PC-9 (cell line): Measurements from ENCODE around the gene KIR3DL1. TPM values are rescaled to one million over a fixed set of nuclear protein-coding genes. Genes with fewer than 3 reads are reported as not detected.

Experiments used
- BruUV-seq: library from RNA; stranded (reverse); fragments of 400-500 nt; replicated peaks from 2 replicates; lab custom pipeline; 2021; lab: Mats Ljungman, UMichigan
- CTCF ChIA-PET: fragments of 300-600 bp; sonication (Branson Sonifier 250); formaldehyde crosslinking; loops from one replicate; lab custom pipeline; 2022; ENCODE audit warnings: antibody characterized with exemption; lab: Charles Lee
- POLR2A ChIA-PET: fragments of 300-600 bp; sonication (Branson Sonifier 250); formaldehyde crosslinking; loops from one replicate; lab custom pipeline; 2022; ENCODE audit warnings: antibody characterized with exemption; ENCODE audit not compliant: unreplicated experiment; lab: Charles Lee
- DNase-seq, 2 experiments: peaks; one replicate each; pipeline versions ENCODE4 v3.0.0 to v3.0.0-alpha.2; 2015 to 2022; ENCODE audit warnings: mixed read lengths in 1 of 2
- H2AFZ ChIP-seq: fragments of 200-600 bp; sonication (generic); 2 replicates; pipeline ENCODE4 v1.8.1; 2017; ENCODE audit warnings: antibody characterized with exemption
- H3F3A ChIP-seq: fragments of 200-600 bp; sonication (generic); 2 replicates; pipeline ENCODE4 v1.8.1; 2017; ENCODE audit warnings: antibody characterized with exemption, mild to moderate bottlenecking, low read depth; ENCODE audit not compliant: insufficient read depth
- H3K27ac ChIP-seq: fragments of 200-600 bp; sonication (generic); 2 replicates; pipeline ENCODE4 v1.6.1; 2016; ENCODE audit warnings: mixed run types
- H3K27me3 ChIP-seq: fragments of 200-600 bp; sonication (generic); 2 replicates; pipeline ENCODE4 v1.6.1; 2016; ENCODE audit warnings: low read depth, mixed run types; ENCODE audit not compliant: insufficient read depth
- H3K36me3 ChIP-seq: fragments of 200-600 bp; sonication (generic); 2 replicates; pipeline ENCODE4 v1.6.1; 2016; ENCODE audit warnings: low read depth, mixed run types
- H3K4me1 ChIP-seq: fragments of 200-600 bp; sonication (generic); replicated peaks from 2 replicates; pipeline ENCODE4 v1.6.1; 2016; ENCODE audit warnings: mixed run types; ENCODE audit not compliant: insufficient read depth
- H3K4me2 ChIP-seq: fragments of 200-600 bp; sonication (generic); 2 replicates; pipeline ENCODE4 v1.6.1; 2017; ENCODE audit warnings: mixed run types
- H3K4me3 ChIP-seq: fragments of 200-600 bp; sonication (generic); 2 replicates; pipeline ENCODE4 v1.6.1; 2016; ENCODE audit warnings: mixed run types
- H3K79me2 ChIP-seq: fragments of 200-600 bp; sonication (generic); 2 replicates; pipeline ENCODE4 v1.6.1; 2017; ENCODE audit warnings: low read depth, mixed run types
- H3K9me2 ChIP-seq: fragments of 200-600 bp; sonication (generic); 2 replicates; pipeline ENCODE4 v1.8.1; 2017; ENCODE audit warnings: mild to moderate bottlenecking; ENCODE audit not compliant: insufficient read depth
- H3K9me3 ChIP-seq: fragments of 200-600 bp; sonication (generic); 2 replicates; pipeline ENCODE4 v1.8.1; 2016; ENCODE audit warnings: low read depth; ENCODE audit not compliant: insufficient read depth
- H4K20me1 ChIP-seq: fragments of 200-600 bp; sonication (generic); 2 replicates; pipeline ENCODE4 v1.8.1; 2017; ENCODE audit not compliant: insufficient read depth
- CTCF ChIP-seq: fragments of 200-600 bp; sonication (generic); conservative IDR thresholded peaks from 2 replicates; pipeline ENCODE4 v1.6.1; 2017; ENCODE audit warnings: mixed run types, antibody characterized with exemption, mild to moderate bottlenecking, moderate library complexity
- EZH2 ChIP-seq: fragments of 200-600 bp; sonication (generic); IDR thresholded peaks from 2 replicates; pipeline ENCODE4 v1.8.0; 2017; ENCODE audit warnings: antibody characterized with exemption, low read depth
- intact Hi-C: fragments of 100-400 bp; cut with micrococcal nuclease; formaldehyde crosslinking; loops from one replicate; pipeline ENCODE4 v1.10.0; 2022; ENCODE audit not compliant: unreplicated experiment
- total RNA-seq: library from RNA; stranded (reverse); gene quantifications from 2 replicates; pipeline ENCODE4 v1.2.3, GENCODE V29; 2021

KIR3DL1 gene
- total RNA-seq, 1 experiment from 2014 or later, result not detected

- Histone ChIP-seq H3K79me2 (no peaks in the 10 kb centered on the region), H3K27me3 (peaks cover 86% of the 10 kb centered on the region), H3K4me3 (no peak overlapping the region), H3K9me3 (no peaks in the 10 kb centered on the region), H3F3A (no peaks in the 10 kb centered on the region), H3K27ac (no peak overlapping the region), H3K4me2 (no peak overlapping the region), H3K36me3 (no peaks in the 10 kb centered on the region), H4K20me1 (0 out of 2 replicates have a peak, but pooled peaks cover 3% of the 10 kb centered on the region), H2AFZ (no peak overlapping the region), H3K4me1 (no peaks in the 10 kb centered on the region), H3K9me2 (no peaks in the 10 kb centered on the region)
- POLR2A ChIA-PET, result no interaction called here
- no peak for TF ChIP-seq CTCF
- no peak for TF ChIP-seq EZH2
- DNase-seq, result no peak
- BruUV-seq, result no TSS peak
- intact Hi-C loops, result no loop called here
- CTCF ChIA-PET, result no interaction called here
Observed at GRCh38 chr19:54871696-54872095, 55.4 kb downstream of the KIR3DL1 start.

DNA sequence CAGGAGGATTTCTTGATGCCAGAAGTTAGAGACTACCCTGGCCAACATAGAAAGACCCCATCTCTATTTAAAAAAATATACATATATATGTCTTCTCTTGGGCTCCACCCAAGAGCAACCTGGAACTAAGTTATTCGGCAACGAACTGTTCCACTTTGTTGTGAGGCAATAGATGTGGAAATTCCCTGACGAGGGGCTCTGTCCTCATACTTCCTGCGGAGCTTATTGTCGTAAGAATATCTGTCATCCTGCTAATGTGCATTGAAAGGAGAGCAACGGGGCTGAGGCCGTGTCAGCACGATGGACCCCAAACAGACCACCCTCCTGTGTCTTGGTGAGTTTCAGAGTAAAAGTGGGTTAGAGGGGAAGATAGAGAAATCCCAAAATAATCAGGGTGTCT is 57.7 kb downstream of the KIR3DL1 start, which contains the start of gene FCAR:
Gene FCAR (plus strand): TSS at position 246 of the 400 bp plus-strand sequence. CDS start 55 bp downstream, at position 301.
- Histone ChIP-seq H4K20me1 (0 out of 2 replicates have a peak, but pooled peaks cover 3% of the 10 kb centered on the region), H3K36me3 (no peaks in the 10 kb centered on the region), H3K4me1 (no peaks in the 10 kb centered on the region), H3F3A (no peaks in the 10 kb centered on the region), H2AFZ (no peak within 1 kb of the TSS), H3K4me3 (no peak within 1 kb of the TSS), H3K27ac (no peak within 1 kb of the TSS), H3K9me3 (no peaks in the 10 kb centered on the region), H3K27me3 (peaks cover 90% of the 10 kb centered on the region), H3K4me2 (no peak within 1 kb of the TSS), H3K9me2 (no peaks in the 10 kb centered on the region), H3K79me2 (no peaks in the 10 kb centered on the region)
- intact Hi-C loops, result no loop called here
- no TSS peak for BruUV-seq
- POLR2A ChIA-PET, result no interaction called here
- TF ChIP-seq EZH2 (no peak), CTCF (no peak)
- DNase-seq, result no peak
- CTCF ChIA-PET, result interaction anchor here (0.6 kb wide), 1 partner anchor 145 kb away, joined by 3 read pairs; no protein-coding TSS in a partner anchor

DNA sequence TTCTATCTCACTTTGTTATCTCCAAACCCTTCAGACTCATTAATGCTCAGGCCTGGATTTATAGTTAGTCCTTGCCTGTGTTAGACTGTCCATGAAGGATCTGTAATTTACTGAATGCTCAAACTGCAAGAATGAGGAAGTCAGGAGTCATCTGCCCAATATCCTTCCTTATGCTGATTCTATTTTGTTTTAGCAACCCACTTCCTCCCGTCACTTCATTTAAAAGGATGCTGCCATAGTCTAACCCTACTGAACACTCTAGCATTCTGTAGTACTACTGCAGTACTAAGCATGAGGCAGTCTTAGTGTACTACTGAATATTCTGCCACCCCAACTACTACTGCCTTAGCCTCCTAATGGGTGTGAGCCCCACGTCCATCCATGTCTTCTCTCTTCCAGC is 59.2 kb downstream of the KIR3DL1 start:
- DNase-seq, result no peak
- Histone ChIP-seq H2AFZ (no peak overlapping the region), H3K4me3 (no peak overlapping the region), H3K27ac (no peak overlapping the region), H3K4me2 (no peak overlapping the region), H4K20me1 (0 out of 2 replicates have a peak, but pooled peaks cover 3% of the 10 kb centered on the region), H3K9me3 (no peaks in the 10 kb centered on the region), H3K27me3 (peaks cover 90% of the 10 kb centered on the region), H3K9me2 (no peaks in the 10 kb centered on the region), H3K36me3 (no peaks in the 10 kb centered on the region), H3K79me2 (no peaks in the 10 kb centered on the region), H3F3A (no peaks in the 10 kb centered on the region), H3K4me1 (no peaks in the 10 kb centered on the region)
- no peak for TF ChIP-seq CTCF
- no peak for TF ChIP-seq EZH2
- intact Hi-C loops, result no loop called here
- BruUV-seq, result no TSS peak
- ChIA-PET POLR2A (no interaction called here), CTCF (interaction anchor here (1.0 kb wide), 1 partner anchor 384 kb away, joined by 4 read pairs; no protein-coding TSS in a partner anchor)
